Raji (cell line): ENCODE data around the gene SNPH.
A peak's percentile ranks its signal among the peaks of the same experiment; 100 is the strongest.

Experiments used
- POLR2A ChIP-seq: IDR thresholded peaks from 2 replicates; pipeline ENCODE4 v1.6.1; 2011; ENCODE audit warnings: low read depth, low read length, control low read depth; ENCODE audit not compliant: insufficient read depth

The SNPH gene

DNA sequence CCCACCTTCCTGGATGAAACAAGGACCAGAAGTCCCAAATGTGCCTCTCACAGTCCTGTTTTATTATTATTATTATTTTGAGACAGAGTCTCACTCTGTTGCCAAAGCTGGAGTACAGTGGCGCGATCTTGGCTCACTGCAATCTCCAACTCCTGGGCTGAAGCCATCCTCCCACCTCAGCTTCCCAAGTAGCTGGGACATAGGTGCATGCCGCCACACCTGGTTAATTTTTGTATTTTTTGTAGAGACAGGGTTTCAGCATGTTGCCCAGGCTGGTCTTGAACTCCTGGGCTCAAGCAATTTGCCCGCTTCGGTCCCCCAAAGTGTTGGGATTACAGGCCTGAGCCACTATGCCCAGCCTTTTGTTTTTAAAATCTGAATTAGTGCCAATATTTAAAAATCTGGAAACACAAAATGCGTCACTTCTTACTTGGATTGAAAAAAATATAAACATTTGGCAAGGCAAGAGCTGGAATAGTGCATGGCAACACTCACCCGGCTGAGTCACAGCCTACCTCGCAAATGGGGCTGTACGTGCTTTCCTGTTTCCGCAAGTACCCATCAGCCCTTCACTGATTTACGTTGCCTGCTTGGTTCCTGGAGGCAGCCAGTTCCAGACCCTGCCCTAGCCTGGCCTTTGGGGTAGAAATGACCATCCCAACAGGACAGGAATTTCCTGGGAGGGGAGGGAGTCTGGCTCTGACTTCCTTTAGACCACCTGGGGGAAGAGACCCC lies 56.6 kb downstream of the SNPH start:
- no peak for TF ChIP-seq POLR2A

- TF ChIP-seq POLR2A: no peak
Observed at GRCh38 chr20:1323256-1323655, 57.2 kb downstream of the SNPH start.

DNA sequence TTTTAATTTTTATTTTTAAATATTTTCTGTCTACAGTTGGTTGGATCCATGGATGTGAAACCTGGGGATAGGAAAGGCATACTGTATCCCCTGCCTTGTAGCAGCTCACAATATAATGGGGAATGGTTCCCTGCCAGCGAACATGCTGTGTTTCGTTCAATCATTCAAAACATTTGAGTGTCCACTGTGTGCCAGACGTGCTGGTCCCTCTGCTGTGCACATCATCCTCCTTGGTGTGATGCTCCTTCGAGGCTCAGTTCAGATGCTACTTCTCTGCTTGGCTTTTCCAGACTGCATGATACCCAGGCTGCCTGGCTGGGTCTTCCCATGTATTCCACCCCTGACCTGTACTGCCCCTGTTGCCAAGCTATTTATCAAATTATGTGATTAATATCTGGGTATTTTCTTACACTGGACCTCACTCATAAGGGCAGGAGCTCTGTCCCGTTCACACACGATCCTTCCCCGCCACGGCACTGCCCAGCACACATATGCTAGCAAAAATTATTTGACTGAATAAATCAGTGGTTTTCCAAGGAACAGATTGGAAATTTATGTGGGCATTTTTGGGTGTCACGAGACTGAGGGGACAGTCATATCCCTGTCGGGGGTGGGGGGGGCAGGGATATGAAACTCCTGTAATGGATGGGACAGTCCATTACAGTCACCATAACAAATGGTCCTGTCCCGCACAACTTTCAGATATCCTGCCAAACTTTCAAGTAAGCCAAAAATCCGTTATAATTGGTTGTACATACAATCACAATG lies 57.9 kb downstream of the SNPH start:
- TF ChIP-seq POLR2A: no peak

DNA sequence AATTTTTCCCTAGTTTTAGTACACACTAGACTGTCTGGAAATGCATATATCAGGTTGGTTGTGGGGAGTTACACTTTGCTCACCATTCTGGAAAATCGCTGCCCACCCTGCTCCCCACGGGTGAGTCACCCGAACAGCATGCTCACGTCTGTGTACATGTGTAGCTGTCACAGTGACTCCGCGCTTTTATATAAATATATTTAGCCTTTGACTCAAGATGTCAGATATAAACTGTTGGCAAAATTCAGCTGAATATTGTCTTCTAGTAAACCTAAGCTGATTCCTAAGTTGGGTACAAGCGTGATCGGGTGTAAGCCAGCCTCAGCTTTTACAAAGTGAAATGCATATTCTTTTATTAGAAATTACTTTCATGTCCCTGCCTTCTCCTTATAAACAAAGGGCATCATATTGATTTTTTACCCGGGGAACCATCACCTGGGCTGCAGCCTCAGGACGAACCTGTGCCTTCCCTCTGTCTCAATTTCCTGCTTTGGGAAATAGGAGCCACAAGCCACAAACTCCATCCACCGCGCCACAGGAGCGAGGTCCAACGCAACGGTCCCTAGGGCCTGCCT lies 58.6 kb downstream of the SNPH start:
- TF ChIP-seq POLR2A: no peak

DNA sequence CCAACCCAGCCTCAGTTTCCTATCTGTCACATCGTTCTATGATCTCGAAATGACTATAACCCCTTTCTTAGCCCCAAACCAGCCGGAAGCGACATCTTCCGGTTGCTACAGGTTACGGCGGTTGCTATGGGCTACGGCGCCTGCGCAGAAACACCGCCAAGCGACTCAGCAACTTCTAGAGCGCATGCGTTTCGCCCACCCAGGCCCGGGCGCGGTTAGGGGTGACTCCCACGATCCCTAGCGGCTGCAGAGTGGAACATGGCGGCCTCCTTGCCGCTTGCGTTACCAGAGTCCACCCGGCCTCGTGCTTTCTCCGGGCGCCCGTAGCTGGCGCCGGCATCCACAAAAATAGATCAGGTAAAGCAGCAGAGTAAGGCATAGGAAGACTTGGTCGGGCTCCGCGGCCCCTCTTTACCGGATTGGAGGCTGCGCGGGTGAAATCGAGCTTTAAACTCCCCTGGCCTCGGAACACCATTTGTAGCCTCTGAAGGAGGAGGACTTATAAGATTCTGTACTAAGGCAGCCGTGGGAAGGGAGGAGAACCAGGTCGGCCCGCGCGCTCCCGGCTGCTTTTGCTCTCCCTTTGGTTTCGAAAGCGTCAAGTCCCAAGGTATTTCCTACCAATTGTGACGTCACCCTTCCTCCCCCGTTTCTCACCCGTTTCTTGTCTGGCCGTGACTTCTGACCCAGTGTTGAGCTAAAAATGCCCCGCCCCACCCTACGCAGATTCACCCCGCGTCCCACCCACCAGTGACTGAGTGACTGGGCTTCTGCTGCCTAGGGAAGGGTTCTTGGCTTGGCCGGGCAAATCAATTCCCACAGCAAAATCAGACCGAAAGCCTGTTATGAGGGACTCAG lies 59.3 kb downstream of the SNPH start:
- TF ChIP-seq POLR2A: peak; percentile 92

DNA sequence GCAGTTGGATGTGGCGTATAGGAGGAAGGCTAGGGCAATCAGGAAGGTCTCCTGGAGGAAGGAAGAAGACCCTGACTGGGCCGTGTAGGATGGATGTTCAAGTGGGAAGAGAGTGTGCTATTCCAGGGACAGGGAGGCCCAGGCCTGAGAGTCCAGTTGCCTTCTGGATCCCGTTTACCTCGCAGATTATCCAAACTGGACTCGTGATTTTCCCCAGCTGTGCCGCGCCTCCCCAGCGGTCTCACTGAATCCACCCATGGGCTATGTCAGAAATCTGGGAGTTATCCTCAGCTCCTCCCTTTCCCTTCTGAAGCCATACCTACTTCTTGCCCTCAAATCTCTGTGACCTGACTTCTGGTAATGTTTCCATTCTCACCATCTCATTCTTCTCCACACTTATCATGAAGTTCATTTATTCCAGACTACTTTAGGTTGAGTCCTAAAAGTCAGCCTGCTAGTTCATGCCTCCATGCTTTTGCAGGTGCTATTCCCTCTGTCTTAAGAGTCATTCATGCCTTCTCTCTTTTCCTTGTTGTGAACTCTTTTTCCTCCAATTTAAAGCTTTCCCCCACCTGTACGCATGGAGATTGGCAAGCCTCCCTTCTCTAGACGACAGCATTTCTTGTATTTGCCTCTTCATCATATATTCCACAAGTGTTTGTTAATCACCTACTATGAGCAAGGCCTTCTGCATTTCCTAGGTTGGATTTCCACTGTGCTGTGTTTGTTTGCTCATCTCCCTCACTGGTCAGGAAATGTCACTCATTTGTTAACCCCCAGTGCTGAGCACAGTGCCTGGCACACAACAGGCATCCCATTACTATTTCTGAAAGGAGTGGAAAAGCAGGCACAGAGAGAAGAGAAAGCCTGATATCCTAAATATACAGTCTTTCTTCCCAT lies 60.2 kb downstream of the SNPH start:
- TF ChIP-seq POLR2A: no peak

- no peak for TF ChIP-seq POLR2A
Observed at GRCh38 chr20:1327241-1327653, 61.2 kb downstream of the SNPH start.

DNA sequence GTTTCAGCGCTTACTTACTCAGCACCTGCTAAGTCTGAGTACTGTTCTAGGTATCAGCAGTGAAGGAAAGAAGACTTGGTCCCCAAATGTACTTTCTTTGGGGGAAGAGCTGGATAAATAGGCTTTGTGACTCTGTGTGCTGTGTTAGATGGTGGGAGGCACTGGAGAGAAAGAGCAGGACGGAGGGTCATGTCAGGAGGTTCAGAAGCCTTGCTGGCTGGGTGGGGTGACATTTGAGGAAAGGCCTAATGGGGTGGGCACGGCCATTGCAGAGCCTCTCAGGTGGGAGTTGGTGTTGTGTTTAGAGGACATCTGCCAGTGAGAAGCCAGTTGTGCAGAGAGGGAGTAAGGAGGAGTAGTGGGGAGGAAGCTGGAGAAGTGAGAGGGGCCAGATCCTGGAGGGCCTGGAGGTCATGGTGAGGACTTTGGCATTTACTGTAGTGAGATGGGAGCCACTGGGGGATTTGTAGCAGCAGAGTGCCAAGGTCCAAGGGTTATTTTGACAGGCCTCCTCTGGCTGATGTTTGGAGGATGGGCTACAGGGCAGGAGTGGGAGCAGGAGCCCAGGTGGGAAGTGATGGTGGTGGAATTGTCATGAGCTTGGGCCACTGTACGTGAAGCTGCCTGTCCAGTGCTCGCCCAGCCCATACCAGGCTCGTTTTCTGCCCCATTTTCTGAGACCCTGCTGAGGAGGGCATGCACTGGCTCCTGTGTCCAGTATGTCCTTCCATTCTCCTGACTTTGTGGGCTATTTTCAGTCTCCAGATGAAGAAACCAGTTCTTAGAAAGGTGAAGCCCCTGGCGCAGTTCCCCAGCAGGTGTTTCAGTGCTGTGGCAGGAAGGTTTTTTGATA lies 62.0 kb downstream of the SNPH start:
- TF ChIP-seq POLR2A: no peak

DNA sequence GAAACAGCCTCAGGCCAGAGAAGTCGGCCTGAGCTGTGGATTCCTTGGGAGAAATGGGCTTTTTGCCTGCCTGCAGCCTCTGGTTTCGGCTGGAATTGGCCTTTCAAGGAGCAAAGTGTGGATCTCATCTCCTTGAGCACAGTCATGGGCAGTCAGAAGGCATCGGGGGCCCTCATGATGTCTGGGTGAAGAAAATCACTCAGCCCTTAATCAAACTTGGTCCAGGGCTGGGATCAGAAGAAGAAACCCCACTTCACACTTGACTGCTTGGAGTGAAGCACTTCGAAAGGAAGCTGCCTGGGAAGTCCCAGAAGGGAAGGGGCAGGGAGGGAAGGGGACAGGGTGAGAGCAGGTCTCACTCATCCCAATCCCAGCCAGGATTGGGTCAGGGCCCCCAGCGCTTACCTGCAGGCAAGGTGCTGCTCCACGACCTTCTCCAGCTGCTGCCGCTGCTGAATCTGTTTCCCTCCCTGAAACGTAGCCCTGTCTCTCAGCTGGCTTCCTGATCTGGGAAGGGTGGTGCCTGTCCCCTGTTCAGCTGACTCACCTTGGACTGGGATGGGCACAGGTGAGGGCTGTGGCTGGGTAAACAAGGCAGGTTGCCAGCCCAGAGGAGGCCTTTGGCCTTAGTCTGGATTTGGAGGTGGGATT lies 62.7 kb downstream of the SNPH start, which contains the start of gene SDCBP2:
Gene SDCBP2, minus strand, starts transcription at position 460 of the 651 bp plus-strand sequence. CDS start 8,723 bp downstream, outside the sequence.
- no peak for TF ChIP-seq POLR2A

DNA sequence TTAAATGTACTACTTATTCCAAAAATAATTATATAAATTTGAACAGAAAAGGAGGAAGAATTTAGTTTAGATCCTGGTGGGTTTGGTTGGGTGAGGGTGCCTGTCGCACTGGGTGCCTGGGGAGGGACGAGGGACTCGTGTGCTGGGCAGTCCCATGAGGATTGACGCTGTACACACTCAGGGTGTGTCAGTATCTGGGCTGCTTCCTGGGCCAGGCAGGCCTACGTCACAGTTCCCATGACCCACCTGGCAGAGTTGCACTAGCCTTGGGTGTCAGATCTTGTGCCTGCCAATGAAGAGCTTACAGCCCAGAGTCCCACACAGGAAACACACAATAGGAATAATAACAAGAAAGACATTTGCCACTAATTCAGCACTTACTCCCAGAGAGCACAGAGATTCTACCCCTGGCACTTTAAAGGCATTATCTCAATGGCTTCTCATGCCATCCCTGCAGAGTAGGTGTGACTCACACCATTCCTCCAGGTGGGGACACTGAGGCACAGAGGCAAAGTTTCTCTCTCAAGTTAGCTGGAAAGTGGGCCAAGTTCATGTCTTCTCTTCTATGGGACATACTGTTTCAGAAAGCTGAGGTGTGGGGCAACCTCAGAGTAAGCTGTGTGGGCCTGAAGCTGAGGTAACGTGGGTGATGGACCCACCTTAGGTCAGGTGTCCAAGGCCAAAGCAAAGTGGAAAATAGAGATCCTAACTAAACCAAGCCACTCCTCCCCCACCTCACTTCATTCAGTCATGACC lies 64.2 kb downstream of the SNPH start:
- no peak for TF ChIP-seq POLR2A

GRCh38 chr20:1331101-1331500 lies 65.0 kb downstream of the SNPH start:
- TF ChIP-seq POLR2A: no peak
